NB4 (cell line): ENCODE data around the gene CADM2.

Source experiments
- CTCF ChIP-seq: IDR thresholded peaks from one replicate; pipeline ENCODE4 v1.5.1; 2012; ENCODE audit warnings: low read depth, low read length
- MAX ChIP-seq: IDR thresholded peaks from 2 replicates; pipeline ENCODE4 v1.6.1; 2011; ENCODE audit warnings: low read depth, low read length
- MYC ChIP-seq: IDR thresholded peaks from 2 replicates; pipeline ENCODE4 v1.6.1; 2011; ENCODE audit warnings: low read depth, low read length
- POLR2A ChIP-seq: IDR thresholded peaks from 2 replicates; pipeline ENCODE4 v1.6.1; 2011; ENCODE audit warnings: mild to moderate bottlenecking; ENCODE audit not compliant: insufficient read length; ENCODE audit errors: extremely low read depth

- TF ChIP-seq POLR2A (no peak), CTCF (no peak), MAX (no peak), MYC (no peak)
Observed at GRCh38 chr3:84985795-84986194, 27.0 kb downstream of the CADM2 start.
